Activated CD4-positive, CD25-positive, alpha-beta regulatory T cell (primary cell): ENCODE results near the gene ZBED6.

Source experiments
- DNase-seq, 4 experiments: peaks; one replicate each; lab custom pipeline; 2025; lab: John Stamatoyannopoulos, UW

ZBED6 gene

DNA sequence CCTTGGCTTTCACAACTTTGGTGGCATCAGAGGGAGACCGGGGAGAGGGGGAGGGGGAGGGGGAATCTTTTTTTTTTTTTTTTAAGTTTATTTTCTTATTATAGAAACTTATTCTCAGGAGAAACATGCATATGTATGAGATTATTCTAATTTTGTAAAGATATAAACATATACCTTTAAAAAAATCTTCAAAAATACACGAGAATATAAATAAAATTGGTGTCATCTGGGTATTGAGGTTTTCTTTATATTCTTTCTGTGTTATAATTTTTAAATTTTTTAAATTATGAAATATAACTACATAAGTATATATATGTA, 47.1 kb downstream of the ZBED6 start:
- DNase-seq, result no peak

GRCh38 chr1:203843435-203843834, 48.0 kb downstream of the ZBED6 start:
- DNase-seq, result no peak
